Measurements from ENCODE around the gene NELFCD. TPM values are rescaled to one million over a fixed set of nuclear protein-coding genes. Genes with fewer than 3 reads are reported as not detected.

The NELFCD gene
- total RNA-seq, 3 donors from 2014 or later: 50.1 to 78.7 (median 77.7) TPM

DNA sequence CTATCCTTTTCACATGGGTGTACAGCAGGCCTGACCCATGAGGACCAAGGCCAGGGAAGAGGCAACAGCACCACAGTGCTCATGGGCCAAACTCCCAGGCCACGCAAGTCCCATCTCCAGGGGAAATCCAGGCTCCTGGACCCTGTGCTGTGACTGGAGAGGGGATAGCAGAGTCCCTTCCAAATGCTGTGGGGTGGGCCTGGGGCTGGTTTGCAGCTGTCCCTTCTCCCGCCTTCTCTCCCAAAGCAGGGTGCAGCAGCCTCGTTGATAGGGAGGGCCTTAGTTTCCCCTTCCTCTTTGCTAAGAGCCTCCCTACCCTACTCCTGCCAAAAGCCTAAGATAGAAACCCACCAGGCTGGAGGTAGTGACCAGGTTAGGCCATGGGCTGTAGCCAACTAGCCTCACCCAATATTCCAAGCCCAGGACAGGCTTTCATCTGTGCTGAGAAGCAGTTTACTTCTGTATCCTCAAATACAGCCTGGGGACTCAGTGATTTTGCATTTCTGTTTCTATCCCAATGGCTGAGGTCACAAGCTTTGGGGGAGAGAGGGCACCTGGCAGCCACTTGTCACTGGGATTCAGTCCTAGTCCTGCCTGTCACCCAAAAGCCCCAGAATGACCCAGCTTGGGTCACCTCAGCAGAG, 24.6 kb downstream of the NELFCD start:
- intact Hi-C loops (cut with DNase I; ENCODE audit: low total_unique reads): no loop called here

DNA sequence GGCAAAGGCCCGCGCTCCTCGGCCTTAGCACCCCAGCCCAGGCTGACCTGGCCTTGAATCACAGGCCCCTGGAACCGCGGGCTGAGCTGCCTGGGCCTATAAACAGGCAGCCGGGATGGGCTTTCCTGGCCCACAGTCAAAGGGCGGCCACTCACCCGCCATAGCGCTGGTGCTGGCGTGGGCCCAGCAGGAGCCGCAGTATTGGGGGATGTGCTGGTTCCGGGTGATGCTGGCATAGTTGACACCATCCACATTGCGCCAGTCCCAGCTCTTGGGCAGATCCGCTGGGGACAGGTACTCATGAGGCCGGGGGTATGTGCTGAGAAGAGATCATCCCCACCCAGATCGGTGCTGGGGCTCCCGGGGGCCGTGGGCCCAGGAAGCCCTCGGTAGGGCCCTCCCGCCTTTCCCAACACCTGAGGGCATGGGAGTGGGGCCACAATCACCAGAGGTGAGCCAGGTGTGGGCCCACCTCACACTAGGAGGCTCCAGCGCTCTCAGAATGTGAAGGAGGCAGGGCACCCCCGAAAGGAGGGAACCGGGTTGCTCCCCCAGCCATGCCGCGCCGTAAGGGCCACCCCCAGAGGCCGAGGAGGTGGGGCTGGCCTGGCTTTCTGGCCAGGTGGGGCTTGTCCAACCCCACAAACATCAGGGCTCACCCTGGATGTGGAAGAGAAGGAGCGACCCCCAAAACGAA, 25.3 kb downstream of the NELFCD start:
- TF ChIP-seq POLR2AphosphoS5 (IDR thresholded peaks at IDR 0.05) (no peak), POLR2A (IDR thresholded peaks at IDR 0.05) (no peak)
- TF ChIP-seq, protein P1, sequence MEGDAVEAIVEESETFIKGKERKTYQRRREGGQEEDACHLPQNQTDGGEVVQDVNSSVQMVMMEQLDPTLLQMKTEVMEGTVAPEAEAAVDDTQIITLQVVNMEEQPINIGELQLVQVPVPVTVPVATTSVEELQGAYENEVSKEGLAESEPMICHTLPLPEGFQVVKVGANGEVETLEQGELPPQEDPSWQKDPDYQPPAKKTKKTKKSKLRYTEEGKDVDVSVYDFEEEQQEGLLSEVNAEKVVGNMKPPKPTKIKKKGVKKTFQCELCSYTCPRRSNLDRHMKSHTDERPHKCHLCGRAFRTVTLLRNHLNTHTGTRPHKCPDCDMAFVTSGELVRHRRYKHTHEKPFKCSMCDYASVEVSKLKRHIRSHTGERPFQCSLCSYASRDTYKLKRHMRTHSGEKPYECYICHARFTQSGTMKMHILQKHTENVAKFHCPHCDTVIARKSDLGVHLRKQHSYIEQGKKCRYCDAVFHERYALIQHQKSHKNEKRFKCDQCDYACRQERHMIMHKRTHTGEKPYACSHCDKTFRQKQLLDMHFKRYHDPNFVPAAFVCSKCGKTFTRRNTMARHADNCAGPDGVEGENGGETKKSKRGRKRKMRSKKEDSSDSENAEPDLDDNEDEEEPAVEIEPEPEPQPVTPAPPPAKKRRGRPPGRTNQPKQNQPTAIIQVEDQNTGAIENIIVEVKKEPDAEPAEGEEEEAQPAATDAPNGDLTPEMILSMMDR (IDR thresholded peaks at IDR 0.05): no peak
- DNase-seq (ENCODE audit: low spot score in 2 of 2): peak in 1 of 2 donors; percentile 55
- Histone ChIP-seq H3K36me3 (no peaks in the 10 kb centered on the region), H3K27ac (peak overlapping the region; percentile 93), H3K27me3 (no peaks in the 10 kb centered on the region), H3K9me3 (no peaks in the 10 kb centered on the region), H3K4me3 (peak overlapping the region; percentile 81 to 86 (median 85)), H3K4me1 (peaks cover 19 to 28% of the 10 kb centered on the region in 2 donors)
- intact Hi-C loops (cut with DNase I; ENCODE audit: low total_unique reads): no loop called here

More for the DNA sequence above, 24.6 kb downstream of the NELFCD start:
- Histone ChIP-seq H3K27me3 (no peaks in the 10 kb centered on the region), H3K4me3 (peak overlapping the region; percentile 81 to 86 (median 85)), H3K36me3 (no peaks in the 10 kb centered on the region), H3K9me3 (no peaks in the 10 kb centered on the region), H3K4me1 (peaks cover 19 to 27% of the 10 kb centered on the region in 2 donors), H3K27ac (peak overlapping the region; percentile 93)
- TF ChIP-seq POLR2A (IDR thresholded peaks at IDR 0.05) (no peak), POLR2AphosphoS5 (IDR thresholded peaks at IDR 0.05) (no peak)
- TF ChIP-seq, protein P1 (IDR thresholded peaks at IDR 0.05): no peak
- DNase-seq (ENCODE audit: low spot score in 2 of 2): no peak

DNA sequence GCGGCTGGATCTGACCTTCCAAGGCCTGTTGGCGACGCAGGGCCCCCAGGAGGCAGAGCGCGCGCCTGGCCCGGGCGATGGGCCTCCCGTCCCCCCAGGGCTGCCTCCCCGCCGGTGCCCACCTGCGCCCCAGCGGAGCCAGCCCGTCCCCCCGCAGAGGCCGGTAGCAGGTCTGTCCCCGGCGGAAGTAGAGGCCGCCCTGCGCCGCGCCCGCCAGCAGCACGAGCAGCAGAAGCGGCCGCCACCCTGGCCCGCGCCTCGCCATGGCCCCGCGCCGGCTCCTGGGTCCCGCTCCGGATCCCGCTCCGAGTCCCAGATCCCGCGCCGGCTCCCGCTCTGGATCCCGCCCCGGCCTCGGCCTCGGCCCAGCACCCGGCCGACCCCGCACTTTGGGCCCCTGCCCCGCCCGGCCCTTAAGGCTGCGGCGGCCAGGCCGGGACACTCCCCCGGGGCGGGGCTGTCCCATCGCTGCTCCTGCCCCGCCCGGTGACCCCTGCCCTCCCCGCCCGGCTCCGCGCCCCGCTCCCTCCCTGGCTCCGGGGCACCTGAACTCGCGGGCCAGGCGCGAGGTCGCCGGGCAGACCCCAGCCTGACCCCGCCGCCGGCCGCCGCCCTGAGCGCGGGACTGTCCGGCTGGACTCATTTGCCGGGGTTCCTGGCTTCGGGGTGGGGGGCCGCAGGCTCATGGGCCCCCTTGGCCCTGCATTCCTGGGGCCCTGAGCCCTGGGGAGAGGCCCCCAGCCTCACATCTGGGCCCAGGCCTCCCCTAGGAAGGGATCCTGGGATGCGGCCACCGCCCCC, 26.0 kb downstream of the NELFCD start, which contains the start of gene CTSZ:
Gene CTSZ (minus strand): TSS at position 391 of the 801 bp plus-strand sequence. CDS start 126 bp downstream, at position 265.
- Histone ChIP-seq H3K36me3 (no peaks in the 10 kb centered on the region), H3K27me3 (no peaks in the 10 kb centered on the region), H3K27ac (peak within 1 kb of the TSS; percentile 93), H3K9me3 (no peaks in the 10 kb centered on the region), H3K4me3 (peak within 1 kb of the TSS; percentile 81 to 86 (median 85)), H3K4me1 (peaks cover 19 to 28% of the 10 kb centered on the region in 2 donors)
- intact Hi-C loops (cut with DNase I; ENCODE audit: low total_unique reads): no loop called here
- TF ChIP-seq POLR2A (IDR thresholded peaks at IDR 0.05) (no peak), POLR2AphosphoS5 (IDR thresholded peaks at IDR 0.05) (no peak)
- TF ChIP-seq, protein P1 (IDR thresholded peaks at IDR 0.05): no peak
- DNase-seq (ENCODE audit: low spot score in 2 of 2): peak in 1 of 2 donors; percentile 67

DNA sequence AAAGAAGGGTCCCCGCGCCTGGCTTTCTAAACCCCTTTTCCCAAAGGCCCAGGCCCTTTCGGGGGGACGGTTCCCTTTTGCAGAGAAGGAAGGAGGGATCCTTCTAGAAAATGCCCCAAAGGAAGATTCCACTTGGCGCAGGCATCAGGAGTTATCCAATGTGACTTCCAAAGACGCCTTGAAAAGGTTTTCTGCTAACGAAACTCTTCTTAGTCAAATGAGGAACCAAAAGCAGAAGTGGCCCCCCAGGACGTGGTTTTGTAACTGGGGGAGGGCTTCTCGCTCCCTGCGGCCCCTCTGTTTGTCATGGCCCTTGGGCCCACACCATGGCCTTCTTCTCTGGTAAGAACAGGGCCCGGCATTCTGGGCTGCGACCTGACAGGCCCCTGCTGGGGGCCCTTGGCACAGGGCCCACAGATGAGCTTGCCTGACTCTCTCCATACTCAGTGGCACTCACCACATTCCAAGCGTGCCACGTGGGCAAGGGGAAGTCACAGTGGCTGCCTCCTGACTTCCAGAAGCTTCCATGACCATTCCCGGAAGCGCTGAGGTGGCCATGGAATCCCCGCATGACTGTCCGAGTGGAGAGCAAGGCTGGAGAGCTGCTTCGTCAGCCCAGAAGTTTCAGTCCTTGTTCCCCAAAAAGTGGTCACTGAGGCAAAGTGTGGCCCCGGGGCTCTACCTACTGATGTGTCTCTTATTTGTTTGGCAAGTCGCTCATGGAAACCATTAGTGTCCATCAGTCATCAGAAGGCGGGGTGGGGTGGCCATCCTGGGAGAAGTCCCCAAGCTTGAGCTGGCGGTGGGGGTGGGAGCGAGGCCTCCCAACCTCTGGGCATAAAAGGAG, 26.8 kb downstream of the NELFCD start:
- H3K36me3 ChIP-seq: no peaks in the 10 kb centered on the region
- TF ChIP-seq POLR2A (IDR thresholded peaks at IDR 0.05) (no peak), POLR2AphosphoS5 (IDR thresholded peaks at IDR 0.05) (no peak)
- H3K4me3 ChIP-seq: peak overlapping the region; percentile 81 to 86 (median 85)
- peak overlapping the region; percentile 93 for H3K27ac ChIP-seq
- intact Hi-C loops (cut with DNase I; ENCODE audit: low total_unique reads): no loop called here
- H3K27me3 ChIP-seq: no peaks in the 10 kb centered on the region
- peak in 1 of 2 donors; percentile 42 for DNase-seq (ENCODE audit: low spot score in 2 of 2)
- H3K4me1 ChIP-seq: peaks cover 19 to 24% of the 10 kb centered on the region in 2 donors
- no peaks in the 10 kb centered on the region for H3K9me3 ChIP-seq
